NAMALWA (cell line): Measurements from ENCODE around the gene IL22RA2.
A peak's percentile ranks its signal among the peaks of the same experiment; 100 is the strongest.

Experiments used
- DNase-seq: peaks from one replicate; pipeline ENCODE4 v3.0.0-alpha.2; 2015; ENCODE audit warnings: low spot score

The IL22RA2 gene

GRCh38 chr6:137197684-137198645 is 24.5 kb upstream of the IL22RA2 start:
- DNase-seq = no peak

- no peak for DNase-seq
Observed at GRCh38 chr6:137193256-137194070, 20.0 kb upstream of the IL22RA2 start.

GRCh38 chr6:137192821-137193220 is 19.4 kb upstream of the IL22RA2 start:
- no peak for DNase-seq

- no peak for DNase-seq
Observed at GRCh38 chr6:137191670-137192069, 18.2 kb upstream of the IL22RA2 start.

GRCh38 chr6:137191236-137191635 is 17.8 kb upstream of the IL22RA2 start:
- no peak for DNase-seq

- no peak for DNase-seq
Observed at GRCh38 chr6:137190583-137191094, 17.2 kb upstream of the IL22RA2 start.

- peak; percentile 48 for DNase-seq
Observed at GRCh38 chr6:137188855-137189254, 15.4 kb upstream of the IL22RA2 start.

- DNase-seq = no peak
Observed at GRCh38 chr6:137185290-137185689, 11.8 kb upstream of the IL22RA2 start.

- no peak for DNase-seq
Observed at GRCh38 chr6:137182654-137183073, 9.2 kb upstream of the IL22RA2 start.

- DNase-seq = no peak
Observed at GRCh38 chr6:137181891-137182653, 8.6 kb upstream of the IL22RA2 start.

- no peak for DNase-seq
Observed at GRCh38 chr6:137177611-137178010, 4.2 kb upstream of the IL22RA2 start.

- DNase-seq = no peak
Observed at GRCh38 chr6:137176729-137177128, 3.3 kb upstream of the IL22RA2 start.

- no peak for DNase-seq
Observed at GRCh38 chr6:137175868-137176245, 2.4 kb upstream of the IL22RA2 start.

- DNase-seq = no peak
Observed at GRCh38 chr6:137175157-137175867, 1.9 kb upstream of the IL22RA2 start.

GRCh38 chr6:137172734-137173431 is 561 bp downstream of the IL22RA2 start:
- DNase-seq = no peak

GRCh38 chr6:137171824-137172733 is 1.4 kb downstream of the IL22RA2 start:
- DNase-seq = no peak

- DNase-seq = no peak
Observed at GRCh38 chr6:137171053-137171374, 2.4 kb downstream of the IL22RA2 start.

- DNase-seq = no peak
Observed at GRCh38 chr6:137170266-137171052, 3.0 kb downstream of the IL22RA2 start.
